HEK293 (cell line): ENCODE results near the gene VKORC1.

Experiments used
- CTCF ChIP-seq: fragments of 450-650 bp; formaldehyde crosslinking; IDR thresholded peaks from 2 replicates; pipeline ENCODE4 v1.5.1; 2016; ENCODE audit warnings: missing biosample characterization, missing genetic modification characterization
- HOXC10 ChIP-seq: sonication (generic); formaldehyde crosslinking; IDR thresholded peaks from 2 replicates; pipeline ENCODE4 v1.8.1; 2023; ENCODE audit warnings: mild to moderate bottlenecking, missing genetic modification reagents
- ZBTB7A ChIP-seq: fragments of 450-650 bp; formaldehyde crosslinking; IDR thresholded peaks from 2 replicates; pipeline ENCODE4 v1.5.1; 2016; ENCODE audit warnings: low read depth, missing biosample characterization, missing genetic modification characterization
- ZNF121 ChIP-seq: fragments of 450-650 bp; formaldehyde crosslinking; IDR thresholded peaks from 2 replicates; pipeline ENCODE4 v1.5.1; 2016; ENCODE audit warnings: missing biosample characterization, missing genetic modification characterization
- ZNF274 ChIP-seq, 2 experiments: fragments of 200-500 bp in 1 of 2; fragments of 450-650 bp in 1 of 2; sonication (Bioruptor generic) in 1 of 2; formaldehyde crosslinking in 1 of 2; IDR thresholded peaks; 2 replicates each; pipeline versions ENCODE4 v1.5.1 to v1.6.1; 2014 to 2016; ENCODE audit warnings: borderline replicate concordance in 1 of 2, inconsistent platforms in 1 of 2, low read length in 1 of 2, missing biosample characterization in 1 of 2, missing genetic modification characterization in 1 of 2
- TF ChIP-seq, protein P1 (sequence below): fragments of 450-650 bp; formaldehyde crosslinking; IDR thresholded peaks from 2 replicates; pipeline ENCODE4 v1.5.1; 2016; ENCODE audit warnings: missing biosample characterization, missing genetic modification characterization
- TF ChIP-seq, protein P2 (sequence below): fragments of 450-650 bp; formaldehyde crosslinking; IDR thresholded peaks from 2 replicates; pipeline ENCODE4 v1.5.1; 2016; ENCODE audit warnings: missing biosample characterization, missing genetic modification characterization
- TF ChIP-seq, protein P3 (sequence below): fragments of 450-650 bp; formaldehyde crosslinking; IDR thresholded peaks from 2 replicates; pipeline ENCODE4 v1.5.1; 2016; ENCODE audit warnings: missing biosample characterization, missing genetic modification characterization

- TF ChIP-seq, protein P1, sequence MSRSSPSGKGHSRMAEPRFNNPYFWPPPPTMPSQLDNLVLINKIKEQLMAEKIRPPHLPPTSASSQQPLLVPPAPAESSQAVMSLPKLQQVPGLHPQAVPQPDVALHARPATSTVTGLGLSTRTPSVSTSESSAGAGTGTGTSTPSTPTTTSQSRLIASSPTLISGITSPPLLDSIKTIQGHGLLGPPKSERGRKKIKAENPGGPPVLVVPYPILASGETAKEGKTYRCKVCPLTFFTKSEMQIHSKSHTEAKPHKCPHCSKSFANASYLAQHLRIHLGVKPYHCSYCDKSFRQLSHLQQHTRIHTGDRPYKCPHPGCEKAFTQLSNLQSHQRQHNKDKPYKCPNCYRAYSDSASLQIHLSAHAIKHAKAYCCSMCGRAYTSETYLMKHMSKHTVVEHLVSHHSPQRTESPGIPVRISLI (tag by site-specific recombination): no peak
- TF ChIP-seq, protein P2, sequence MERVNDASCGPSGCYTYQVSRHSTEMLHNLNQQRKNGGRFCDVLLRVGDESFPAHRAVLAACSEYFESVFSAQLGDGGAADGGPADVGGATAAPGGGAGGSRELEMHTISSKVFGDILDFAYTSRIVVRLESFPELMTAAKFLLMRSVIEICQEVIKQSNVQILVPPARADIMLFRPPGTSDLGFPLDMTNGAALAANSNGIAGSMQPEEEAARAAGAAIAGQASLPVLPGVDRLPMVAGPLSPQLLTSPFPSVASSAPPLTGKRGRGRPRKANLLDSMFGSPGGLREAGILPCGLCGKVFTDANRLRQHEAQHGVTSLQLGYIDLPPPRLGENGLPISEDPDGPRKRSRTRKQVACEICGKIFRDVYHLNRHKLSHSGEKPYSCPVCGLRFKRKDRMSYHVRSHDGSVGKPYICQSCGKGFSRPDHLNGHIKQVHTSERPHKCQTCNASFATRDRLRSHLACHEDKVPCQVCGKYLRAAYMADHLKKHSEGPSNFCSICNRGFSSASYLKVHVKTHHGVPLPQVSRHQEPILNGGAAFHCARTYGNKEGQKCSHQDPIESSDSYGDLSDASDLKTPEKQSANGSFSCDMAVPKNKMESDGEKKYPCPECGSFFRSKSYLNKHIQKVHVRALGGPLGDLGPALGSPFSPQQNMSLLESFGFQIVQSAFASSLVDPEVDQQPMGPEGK: no peak
- TF ChIP-seq CTCF (no peak), ZBTB7A (no peak), HOXC10 (CRISPR knock-in tag) (no peak), ZNF121 (tag by site-specific recombination) (no peak), ZNF274 (IDR thresholded peaks at IDR 0.05; ENCODE audit: low read length) (no peak), ZNF274 (tag by site-specific recombination; IDR thresholded peaks at IDR 0.05; ENCODE audit: borderline replicate concordance) (no peak)
- TF ChIP-seq, protein P3, sequence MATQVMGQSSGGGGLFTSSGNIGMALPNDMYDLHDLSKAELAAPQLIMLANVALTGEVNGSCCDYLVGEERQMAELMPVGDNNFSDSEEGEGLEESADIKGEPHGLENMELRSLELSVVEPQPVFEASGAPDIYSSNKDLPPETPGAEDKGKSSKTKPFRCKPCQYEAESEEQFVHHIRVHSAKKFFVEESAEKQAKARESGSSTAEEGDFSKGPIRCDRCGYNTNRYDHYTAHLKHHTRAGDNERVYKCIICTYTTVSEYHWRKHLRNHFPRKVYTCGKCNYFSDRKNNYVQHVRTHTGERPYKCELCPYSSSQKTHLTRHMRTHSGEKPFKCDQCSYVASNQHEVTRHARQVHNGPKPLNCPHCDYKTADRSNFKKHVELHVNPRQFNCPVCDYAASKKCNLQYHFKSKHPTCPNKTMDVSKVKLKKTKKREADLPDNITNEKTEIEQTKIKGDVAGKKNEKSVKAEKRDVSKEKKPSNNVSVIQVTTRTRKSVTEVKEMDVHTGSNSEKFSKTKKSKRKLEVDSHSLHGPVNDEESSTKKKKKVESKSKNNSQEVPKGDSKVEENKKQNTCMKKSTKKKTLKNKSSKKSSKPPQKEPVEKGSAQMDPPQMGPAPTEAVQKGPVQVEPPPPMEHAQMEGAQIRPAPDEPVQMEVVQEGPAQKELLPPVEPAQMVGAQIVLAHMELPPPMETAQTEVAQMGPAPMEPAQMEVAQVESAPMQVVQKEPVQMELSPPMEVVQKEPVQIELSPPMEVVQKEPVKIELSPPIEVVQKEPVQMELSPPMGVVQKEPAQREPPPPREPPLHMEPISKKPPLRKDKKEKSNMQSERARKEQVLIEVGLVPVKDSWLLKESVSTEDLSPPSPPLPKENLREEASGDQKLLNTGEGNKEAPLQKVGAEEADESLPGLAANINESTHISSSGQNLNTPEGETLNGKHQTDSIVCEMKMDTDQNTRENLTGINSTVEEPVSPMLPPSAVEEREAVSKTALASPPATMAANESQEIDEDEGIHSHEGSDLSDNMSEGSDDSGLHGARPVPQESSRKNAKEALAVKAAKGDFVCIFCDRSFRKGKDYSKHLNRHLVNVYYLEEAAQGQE (tag by site-specific recombination): no peak
Measured at GRCh38 chr16:31061813-31062440, 32.7 kb downstream of the VKORC1 start.
